Measurements from ENCODE around the gene SHISAL2A.
A peak's percentile ranks its signal among the peaks of the same experiment; 100 is the strongest.

The SHISAL2A gene

DNA sequence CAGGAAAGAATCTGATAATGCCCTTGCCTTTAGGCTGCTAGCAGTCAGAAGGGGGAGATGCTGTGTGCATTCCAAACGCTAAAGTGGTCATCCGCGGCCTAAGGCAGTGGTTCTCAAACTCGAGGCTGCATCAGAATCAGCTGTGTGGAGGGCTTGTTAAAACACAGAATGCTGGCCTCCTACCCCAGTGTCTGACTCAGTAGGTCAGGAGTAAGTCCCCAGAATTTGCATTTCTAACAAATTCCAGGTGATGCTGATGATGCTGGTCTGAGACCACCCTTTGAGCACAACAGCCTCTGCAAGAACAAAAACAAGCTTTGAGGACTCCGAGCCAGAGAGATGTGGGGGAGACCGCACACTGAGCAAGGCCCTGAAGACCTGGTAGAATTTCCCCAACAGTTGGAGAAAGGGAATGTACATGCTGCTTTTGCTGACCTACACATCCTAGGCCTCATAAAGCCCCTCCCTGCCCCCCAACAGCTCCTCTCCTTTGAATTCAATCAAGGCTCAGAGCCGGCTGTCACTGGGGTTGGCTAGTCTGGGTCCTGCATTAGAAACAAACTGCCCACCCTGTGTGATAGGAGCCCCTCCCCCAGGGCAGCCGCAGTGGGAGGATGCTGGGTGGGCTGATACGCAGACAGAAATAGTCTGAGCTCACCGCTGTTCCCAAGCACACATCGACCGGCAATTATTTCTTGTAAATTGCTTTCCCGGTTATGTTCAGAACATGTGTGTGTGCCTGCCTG lies 27.1 kb downstream of the SHISAL2A start:
- no peak for DNase-seq (ENCODE audit: low read depth)

GRCh38 chr1:52660807-52661206 lies 27.8 kb downstream of the SHISAL2A start:
- DNase-seq (ENCODE audit: low read depth): no peak

DNA sequence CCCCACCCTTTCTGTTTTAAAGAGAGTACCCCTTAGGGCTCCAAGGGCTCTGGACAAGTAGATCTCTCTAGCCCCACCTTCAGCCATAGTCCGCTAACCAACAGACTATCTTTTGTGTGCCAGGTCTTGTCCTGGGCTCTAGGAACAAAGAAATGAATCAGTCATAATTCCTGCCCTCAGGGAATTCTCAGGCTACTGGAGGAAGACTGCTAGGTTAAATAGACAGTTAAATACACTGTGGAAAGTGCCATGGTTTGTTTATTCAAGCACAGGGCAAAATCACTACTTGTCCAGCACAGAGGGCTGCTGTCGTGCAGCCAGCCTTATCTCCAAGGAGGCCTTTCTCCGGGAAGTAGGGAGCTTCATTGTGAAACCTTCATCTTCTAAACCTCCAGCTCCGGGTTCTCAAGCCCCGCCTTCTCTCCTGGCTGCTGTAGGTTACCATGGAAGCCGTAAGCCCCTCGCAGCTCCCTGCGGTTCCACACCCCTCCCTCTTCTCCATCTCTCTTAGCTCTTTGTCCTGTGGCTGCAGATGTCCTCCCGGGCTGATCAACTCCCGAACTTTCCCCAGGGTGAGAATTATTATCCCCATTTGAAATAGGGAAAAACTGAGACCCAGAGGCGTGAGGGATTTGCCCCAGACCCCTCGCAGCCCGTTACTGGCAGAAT lies 29.8 kb downstream of the SHISAL2A start:
- peak; percentile 81 for DNase-seq (ENCODE audit: low read depth)

- DNase-seq (ENCODE audit: low read depth): peak; percentile 60
Observed at GRCh38 chr1:52663716-52664115, 30.7 kb downstream of the SHISAL2A start.

GRCh38 chr1:52665006-52665941 lies 32.3 kb downstream of the SHISAL2A start:
- DNase-seq (ENCODE audit: low read depth): peak; percentile 33

DNA sequence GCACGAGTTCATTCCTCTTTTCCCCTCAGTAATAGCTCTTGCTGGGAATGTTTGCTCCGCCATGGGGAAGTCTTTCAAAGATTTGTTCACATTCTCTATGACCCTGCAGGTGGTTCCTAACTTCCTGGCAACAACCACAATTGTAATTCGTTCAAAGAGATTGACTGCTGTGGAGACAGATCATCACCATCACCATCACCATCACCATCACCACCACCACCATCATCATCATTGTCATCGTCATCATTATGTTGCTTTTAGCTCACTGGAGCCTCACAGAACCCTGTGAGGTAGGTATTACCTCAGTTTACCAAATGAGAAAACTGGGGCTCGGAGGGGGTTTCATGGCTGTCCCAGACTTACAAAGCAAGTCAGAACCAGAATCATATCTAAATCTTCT lies 34.3 kb downstream of the SHISAL2A start:
- DNase-seq (ENCODE audit: low read depth): no peak

GRCh38 chr1:52667984-52668383 lies 35.0 kb downstream of the SHISAL2A start:
- no peak for DNase-seq (ENCODE audit: low read depth)

- DNase-seq (ENCODE audit: low read depth): peak; percentile 27
Observed at GRCh38 chr1:52668711-52669110, 35.7 kb downstream of the SHISAL2A start.

- DNase-seq (ENCODE audit: low read depth): peak; percentile 67
Observed at GRCh38 chr1:52669696-52670095, 36.7 kb downstream of the SHISAL2A start.

DNA sequence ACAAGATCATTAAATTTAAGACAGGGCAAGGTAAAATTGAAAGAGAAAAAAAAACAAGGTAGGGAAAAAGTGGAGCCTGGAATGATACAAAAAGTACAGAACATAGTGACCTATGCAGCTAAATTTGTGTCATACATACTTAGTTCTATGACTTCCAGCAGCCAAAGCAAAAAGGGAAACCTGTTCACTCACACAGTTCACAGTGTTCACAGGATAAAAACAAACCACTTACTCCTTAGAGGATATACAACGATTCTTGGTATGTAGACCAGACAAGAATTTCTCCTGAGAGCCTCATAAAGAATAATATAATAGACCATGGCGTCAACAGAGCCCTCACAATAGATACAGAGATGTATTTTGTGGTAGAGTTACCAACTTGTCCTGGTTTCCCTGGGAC lies 37.6 kb downstream of the SHISAL2A start:
- DNase-seq (ENCODE audit: low read depth): no peak

GRCh38 chr1:52672946-52673345 lies 40.0 kb downstream of the SHISAL2A start:
- no peak for DNase-seq (ENCODE audit: low read depth)

DNA sequence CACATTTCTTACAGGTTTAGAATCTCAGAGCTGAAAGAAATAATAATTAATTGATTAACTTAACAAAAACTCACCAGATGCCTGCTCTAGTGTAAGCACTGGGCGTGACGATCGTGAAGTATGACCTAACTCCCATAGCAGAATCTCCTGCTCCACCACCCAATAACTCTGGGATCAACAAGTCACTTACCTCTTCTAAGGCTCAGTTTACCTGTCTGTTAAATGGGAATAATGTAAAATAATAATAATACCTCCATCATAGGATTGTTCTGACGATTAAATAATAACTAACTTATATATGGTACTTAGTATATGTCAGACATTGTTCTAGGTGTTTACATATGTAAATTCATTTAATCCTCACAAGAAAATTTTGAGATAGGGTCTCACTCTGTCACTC lies 40.5 kb downstream of the SHISAL2A start:
- DNase-seq (ENCODE audit: low read depth): no peak

GRCh38 chr1:52674497-52675384 lies 41.8 kb downstream of the SHISAL2A start:
- DNase-seq (ENCODE audit: low read depth): no peak

DNA sequence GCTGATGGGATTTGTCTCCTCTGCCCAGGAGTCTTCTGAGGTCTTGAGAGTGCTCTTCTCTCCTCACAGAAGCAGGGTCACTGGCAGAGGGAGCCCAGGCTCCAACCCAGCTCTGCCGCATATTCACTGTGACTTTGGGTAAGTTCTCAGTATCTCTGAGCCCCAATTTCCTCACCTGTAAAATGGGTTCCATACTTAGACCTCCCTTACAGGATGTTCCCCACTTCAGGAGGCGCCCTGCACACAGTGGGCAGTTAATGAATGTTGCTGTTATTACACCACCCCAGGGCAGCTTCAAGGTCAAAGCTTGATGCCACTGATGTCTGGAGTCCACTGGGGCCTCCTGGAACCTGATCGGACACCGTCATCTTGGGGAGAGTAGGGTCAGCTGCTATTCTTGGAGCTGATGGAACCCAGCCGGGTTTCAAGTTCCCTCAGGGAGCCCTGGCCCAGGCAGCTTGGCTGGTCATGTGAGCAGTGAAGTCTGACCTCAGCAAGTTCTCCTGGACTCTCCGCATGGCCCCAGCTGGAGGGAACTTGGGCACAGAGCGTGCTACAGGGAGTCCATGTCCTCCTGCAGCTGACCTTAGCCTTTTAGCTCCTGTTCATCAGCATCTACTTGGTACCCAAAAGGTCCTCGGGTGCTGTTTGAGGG lies 43.4 kb downstream of the SHISAL2A start:
- no peak for DNase-seq (ENCODE audit: low read depth)

- no peak for DNase-seq (ENCODE audit: low read depth)
Observed at GRCh38 chr1:52677076-52677806, 44.3 kb downstream of the SHISAL2A start.

GRCh38 chr1:52679048-52679447 lies 46.1 kb downstream of the SHISAL2A start:
- DNase-seq (ENCODE audit: low read depth): no peak

GRCh38 chr1:52679498-52679897 lies 46.5 kb downstream of the SHISAL2A start:
- no peak for DNase-seq (ENCODE audit: low read depth)

GRCh38 chr1:52680353-52680752 lies 47.4 kb downstream of the SHISAL2A start:
- DNase-seq (ENCODE audit: low read depth): no peak

DNA sequence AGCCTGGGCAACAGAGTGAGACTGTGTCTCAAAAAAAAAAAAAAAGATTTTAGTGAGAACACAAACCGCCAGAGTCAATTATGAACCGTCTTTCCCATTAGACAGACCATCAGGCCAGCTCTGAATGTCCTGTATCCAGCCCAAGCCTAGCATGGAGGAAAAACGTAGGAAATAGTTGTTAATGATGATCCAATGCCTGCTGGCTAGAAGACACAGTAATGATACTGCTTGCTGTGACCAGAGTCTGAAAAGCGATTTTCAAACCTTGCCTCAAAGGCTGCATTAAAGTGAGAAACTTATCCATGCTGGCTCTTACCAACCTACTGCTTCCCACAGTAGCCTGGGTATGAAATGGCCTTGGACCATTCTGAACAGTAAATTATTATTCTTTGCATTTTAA lies 48.2 kb downstream of the SHISAL2A start:
- DNase-seq (ENCODE audit: low read depth): no peak

DNA sequence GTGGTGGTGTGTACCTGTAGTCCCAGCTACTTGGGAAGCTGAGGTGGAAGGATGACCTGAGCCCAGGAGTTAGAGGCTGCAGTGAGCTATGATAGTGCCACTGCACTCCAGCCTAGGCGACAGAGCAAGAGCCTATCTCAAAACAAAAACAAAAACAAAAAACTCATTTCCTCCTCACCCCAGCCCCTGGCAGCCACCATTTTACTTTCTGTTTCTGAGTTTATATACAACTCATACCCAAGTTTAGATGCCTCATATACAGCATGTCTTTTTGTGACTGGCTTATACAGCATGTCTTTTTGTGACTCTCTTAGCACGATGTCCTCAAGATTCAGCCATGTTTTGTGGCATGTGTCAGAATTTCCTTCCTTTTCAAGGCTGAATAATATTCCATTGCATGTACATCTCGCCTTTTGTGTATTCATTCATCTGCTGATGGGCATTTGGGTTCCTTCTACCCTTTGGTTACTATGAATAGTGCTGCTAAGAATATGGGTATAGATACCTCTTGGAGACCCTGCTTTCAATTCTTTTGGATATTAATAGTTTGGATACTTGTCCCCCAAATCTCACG lies 50.5 kb downstream of the SHISAL2A start:
- no peak for DNase-seq (ENCODE audit: low read depth)
